ENCODE measurements around the gene TBX1.

- TF ChIP-seq CTCF (conservative IDR thresholded peaks at IDR 0.05; ENCODE audit: low read length) (no peak), EZH2phosphoT487 (IDR thresholded peaks at IDR 0.05; ENCODE audit: borderline replicate concordance, low read depth, low read length) (no peak)
Observed at GRCh38 chr22:19791894-19792293, 31.3 kb downstream of the TBX1 start.
